Mesothelial cell of epicardium (in vitro differentiated cells): ENCODE results near the gene ANKRD65. TPM values are rescaled to one million over a fixed set of nuclear protein-coding genes. Genes with fewer than 3 reads are reported as not detected.
"Not testable (repeated sequence)": the region's sequence is repeated elsewhere in the genome, so short reads cannot be mapped to it uniquely, and the experiment has no call there.

ENCODE experiments used
- DNase-seq, 2 experiments: peaks; one replicate each; pipeline ENCODE4 v3.0.0; 2021; ENCODE audit warnings: low spot score in 2 of 2; ENCODE audit not compliant: unreplicated experiment in 2 of 2
- H3K27ac Mint-ChIP-seq: 2 replicates; pipeline ENCODE4 v1.8.0; 2021; ENCODE audit warnings: mixed read lengths
- H3K27me3 Mint-ChIP-seq: 2 replicates; pipeline ENCODE4 v1.8.0; 2021; ENCODE audit warnings: low read depth, mixed read lengths
- H3K36me3 Mint-ChIP-seq: 2 replicates; pipeline ENCODE4 v1.8.0; 2021; ENCODE audit warnings: mixed read lengths
- H3K4me1 Mint-ChIP-seq: 2 replicates; pipeline ENCODE4 v1.8.0; 2021; ENCODE audit warnings: mixed read lengths
- H3K4me3 Mint-ChIP-seq: 2 replicates; pipeline ENCODE4 v1.8.0; 2021; ENCODE audit warnings: mild to moderate bottlenecking, moderate library complexity, mixed read lengths
- H3K9me3 Mint-ChIP-seq: 2 replicates; pipeline ENCODE4 v1.8.0; 2021; ENCODE audit warnings: mixed read lengths
- total RNA-seq: library from RNA; stranded (reverse); gene quantifications from 3 replicates; pipeline ENCODE4 v1.2.1, GENCODE V29; 2021
- TF ChIP-seq, protein P1 (sequence below): fragments of 200-600 bp; sonication (generic); IDR thresholded peaks from one replicate; pipeline ENCODE4 v1.5.0; 2021; ENCODE audit warnings: antibody characterized with exemption; ENCODE audit not compliant: unreplicated experiment

The ANKRD65 gene
- total RNA-seq, 1 donor from 2014 or later = 12.3 TPM

GRCh38 chr1:1451696-1452364 is 30.8 kb upstream of the ANKRD65 start:
- H3K36me3 Mint-ChIP-seq = no peaks in the 10 kb centered on the region

DNA sequence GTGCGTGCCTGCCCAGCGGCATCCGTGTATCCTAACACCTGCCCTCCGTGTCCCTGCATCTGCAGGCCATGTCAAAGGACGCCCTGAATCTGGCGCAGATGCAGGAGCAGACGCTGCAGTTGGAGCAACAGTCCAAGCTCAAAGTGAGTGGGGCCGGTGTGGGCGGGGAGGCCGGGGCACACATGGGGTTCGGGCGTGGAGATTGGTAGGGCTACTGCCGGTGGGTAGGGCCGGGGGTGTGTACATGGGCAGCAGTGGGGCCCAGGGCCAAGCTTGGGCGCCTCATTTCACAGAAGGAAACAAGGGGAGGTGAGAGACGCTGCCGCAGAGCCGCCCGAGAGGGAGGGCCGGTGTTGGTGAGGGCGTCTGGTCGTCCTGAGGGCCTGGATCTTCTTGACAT is 29.5 kb upstream of the ANKRD65 start:
- DNase-seq, H3K27ac Mint-ChIP-seq, H3K9me3 Mint-ChIP-seq, H3K4me1 Mint-ChIP-seq, H3K27me3 Mint-ChIP-seq, H3K36me3 Mint-ChIP-seq, H3K4me3 Mint-ChIP-seq: not testable (repeated sequence)

More at GRCh38 chr1:1451696-1452364, 30.8 kb upstream of the ANKRD65 start:
- H3K4me1 Mint-ChIP-seq = no peaks in the 10 kb centered on the region
- H3K27me3 Mint-ChIP-seq = peaks cover 8% of the 10 kb centered on the region
- TF ChIP-seq, protein P1, sequence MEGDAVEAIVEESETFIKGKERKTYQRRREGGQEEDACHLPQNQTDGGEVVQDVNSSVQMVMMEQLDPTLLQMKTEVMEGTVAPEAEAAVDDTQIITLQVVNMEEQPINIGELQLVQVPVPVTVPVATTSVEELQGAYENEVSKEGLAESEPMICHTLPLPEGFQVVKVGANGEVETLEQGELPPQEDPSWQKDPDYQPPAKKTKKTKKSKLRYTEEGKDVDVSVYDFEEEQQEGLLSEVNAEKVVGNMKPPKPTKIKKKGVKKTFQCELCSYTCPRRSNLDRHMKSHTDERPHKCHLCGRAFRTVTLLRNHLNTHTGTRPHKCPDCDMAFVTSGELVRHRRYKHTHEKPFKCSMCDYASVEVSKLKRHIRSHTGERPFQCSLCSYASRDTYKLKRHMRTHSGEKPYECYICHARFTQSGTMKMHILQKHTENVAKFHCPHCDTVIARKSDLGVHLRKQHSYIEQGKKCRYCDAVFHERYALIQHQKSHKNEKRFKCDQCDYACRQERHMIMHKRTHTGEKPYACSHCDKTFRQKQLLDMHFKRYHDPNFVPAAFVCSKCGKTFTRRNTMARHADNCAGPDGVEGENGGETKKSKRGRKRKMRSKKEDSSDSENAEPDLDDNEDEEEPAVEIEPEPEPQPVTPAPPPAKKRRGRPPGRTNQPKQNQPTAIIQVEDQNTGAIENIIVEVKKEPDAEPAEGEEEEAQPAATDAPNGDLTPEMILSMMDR = no peak
- H3K4me3 Mint-ChIP-seq = no peak overlapping the region
- no peak overlapping the region for H3K27ac Mint-ChIP-seq
- no peak for DNase-seq
- H3K9me3 Mint-ChIP-seq = no peaks in the 10 kb centered on the region

DNA sequence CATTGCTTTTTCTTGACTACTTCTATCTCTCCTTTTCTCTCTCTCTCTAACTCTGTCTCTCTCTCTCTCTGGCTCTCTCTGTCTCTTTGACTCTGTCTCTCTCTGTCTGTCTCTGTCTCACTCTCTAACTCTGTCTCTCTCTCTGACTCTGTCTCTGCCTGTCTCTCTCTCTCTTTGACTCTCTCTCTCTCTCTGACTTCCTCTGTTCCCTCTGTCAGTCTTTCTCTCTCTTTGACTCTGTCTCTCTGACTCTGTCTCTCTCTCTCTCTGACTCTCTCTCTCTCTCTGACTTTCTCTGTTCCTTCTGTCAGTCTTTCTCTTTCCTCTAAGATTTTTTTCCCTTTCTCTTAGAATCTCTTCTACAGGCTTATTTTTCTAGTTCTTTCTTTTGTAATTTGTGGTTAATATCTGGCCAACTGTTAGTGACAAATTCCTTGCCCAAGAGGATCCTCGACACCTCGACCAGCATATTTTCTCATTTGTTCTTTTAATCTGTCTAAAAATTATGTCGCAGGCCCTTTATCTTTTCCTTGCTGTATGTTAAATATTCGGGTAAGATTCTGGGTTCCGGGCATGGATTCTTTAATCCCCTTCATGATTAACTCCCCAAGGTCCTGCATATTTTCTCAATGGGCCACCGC is 28.1 kb upstream of the ANKRD65 start, which contains the start of gene ATAD3C:
TSS of gene ATAD3C (plus strand) at position 591 of the 641 bp plus-strand sequence. CDS start 995 bp downstream, outside the sequence.
- Mint-ChIP-seq H3K4me3 (no peak within 1 kb of the TSS), H3K9me3 (no peaks in the 10 kb centered on the region), H3K4me1 (no peaks in the 10 kb centered on the region), H3K27me3 (peaks cover 8% of the 10 kb centered on the region), H3K27ac (no peak within 1 kb of the TSS), H3K36me3 (no peaks in the 10 kb centered on the region)
- no peak for DNase-seq
- TF ChIP-seq, protein P1 = no peak

GRCh38 chr1:1446631-1447030 is 25.6 kb upstream of the ANKRD65 start:
- not testable (repeated sequence) for H3K27me3 Mint-ChIP-seq, H3K4me1 Mint-ChIP-seq, H3K4me3 Mint-ChIP-seq, H3K27ac Mint-ChIP-seq, H3K36me3 Mint-ChIP-seq, H3K9me3 Mint-ChIP-seq, DNase-seq

DNA sequence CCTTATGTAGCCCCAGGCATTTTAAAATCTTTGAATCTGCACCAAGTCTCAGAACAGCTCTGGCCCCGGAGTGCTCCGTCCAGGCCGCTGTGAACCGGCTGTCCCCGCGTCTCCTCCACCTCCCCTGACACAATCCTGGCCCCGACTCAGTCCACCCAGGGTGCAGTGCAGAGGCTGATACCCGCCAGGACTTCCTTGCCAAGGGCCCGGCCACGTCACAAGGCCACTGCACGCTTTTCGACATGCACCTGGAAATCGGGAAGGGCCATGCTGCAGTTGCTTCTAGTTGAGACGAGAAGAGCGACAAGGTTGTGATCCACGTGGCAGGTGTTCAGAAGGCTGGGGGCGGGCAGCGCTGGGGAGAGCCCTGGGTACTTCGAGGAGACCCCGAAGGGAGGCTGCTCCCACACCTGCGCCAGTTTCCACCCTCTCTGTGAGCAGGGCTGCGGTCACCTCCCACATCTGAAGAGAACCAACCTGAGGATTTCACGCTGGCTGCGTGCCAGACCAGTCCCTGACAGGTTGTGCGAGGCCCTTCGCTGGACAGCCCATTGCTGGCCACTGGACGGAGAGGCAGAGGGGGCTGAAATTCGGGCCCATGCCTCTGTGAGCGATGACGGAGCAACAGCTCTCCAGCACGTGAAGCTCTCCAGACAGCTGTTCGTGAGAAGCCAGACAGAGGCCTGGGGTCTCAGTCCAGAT is 21.1 kb upstream of the ANKRD65 start:
- no peak for DNase-seq
- Mint-ChIP-seq H3K4me1 (peaks cover 12% of the 10 kb centered on the region), H3K27ac (peak overlapping the region; percentile 59), H3K27me3 (no peaks in the 10 kb centered on the region), H3K36me3 (peaks cover 4% of the 10 kb centered on the region), H3K9me3 (no peaks in the 10 kb centered on the region), H3K4me3 (no peak overlapping the region)
- TF ChIP-seq, protein P1 = no peak

DNA sequence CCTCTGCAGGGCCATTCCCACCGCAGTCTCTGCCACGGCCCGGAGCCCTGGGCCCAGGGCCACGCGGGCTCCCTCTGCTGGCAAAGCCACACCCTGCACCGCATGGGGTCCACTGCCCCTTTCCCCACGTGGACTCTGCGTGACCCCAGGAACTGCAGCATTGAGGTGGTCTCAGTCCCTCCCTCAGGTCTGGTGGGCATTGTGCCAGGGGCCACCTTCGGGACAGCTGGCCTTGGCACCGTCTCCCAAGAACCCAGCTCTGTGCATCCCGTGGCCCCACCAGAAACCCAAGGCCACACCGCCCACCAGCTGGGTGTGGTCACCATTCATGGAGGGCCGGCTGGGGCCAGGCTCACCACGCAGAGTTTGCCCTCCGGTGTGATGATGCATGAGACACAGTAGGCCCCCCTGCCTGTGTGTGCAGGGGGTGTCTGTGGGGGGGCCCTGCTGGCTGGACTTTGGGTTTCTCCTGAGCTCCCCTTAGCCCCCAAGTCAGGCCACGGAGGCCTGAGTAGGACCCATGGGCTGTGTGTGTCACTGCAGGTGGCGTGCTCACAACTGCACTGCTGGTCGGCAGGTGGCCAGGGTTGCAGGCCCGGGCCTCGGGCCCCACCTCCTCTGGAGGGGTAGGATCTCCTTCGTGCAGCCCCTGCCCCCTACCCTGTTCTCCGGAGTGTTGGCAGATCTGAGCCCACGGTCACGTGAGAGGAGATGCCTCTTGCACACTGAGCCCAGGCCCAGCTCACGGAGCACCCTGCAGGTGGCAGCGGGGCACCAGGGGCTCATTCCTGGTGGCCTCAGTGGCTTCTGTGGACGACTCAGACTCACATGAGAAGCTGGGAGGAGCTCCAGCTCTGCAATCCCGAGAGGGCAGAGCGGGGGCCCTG is 20.2 kb upstream of the ANKRD65 start:
- H3K36me3 Mint-ChIP-seq = peaks cover 4% of the 10 kb centered on the region
- H3K27ac Mint-ChIP-seq = peak overlapping the region; percentile 87
- H3K4me3 Mint-ChIP-seq = no peak overlapping the region
- DNase-seq = peak in 1 of 2 experiments; percentile 76
- TF ChIP-seq, protein P1 = peak; percentile 72
- no peaks in the 10 kb centered on the region for H3K9me3 Mint-ChIP-seq
- peaks cover 15% of the 10 kb centered on the region for H3K4me1 Mint-ChIP-seq
- no peaks in the 10 kb centered on the region for H3K27me3 Mint-ChIP-seq
